B cell (primary cell): ENCODE measurements around the gene HCK. TPM values are rescaled to one million over a fixed set of nuclear protein-coding genes. Genes with fewer than 3 reads are reported as not detected.

Source experiments
- ATAC-seq: fragments of 200-7000 bp; cut with Tn5 transposase; one replicate; pipeline ENCODE4 v1.10.0; 2021; ENCODE audit warnings: low read depth, mild to moderate bottlenecking, moderate number of reproducible peaks, moderate library complexity
- CTCF ChIA-PET: fragments of 350-600 bp; sonication (Branson Sonifier 250); formaldehyde crosslinking; loops from one replicate; lab custom pipeline; 2021; ENCODE audit warnings: antibody characterized with exemption, inconsistent platforms; lab: Charles Lee
- POLR2A ChIA-PET: fragments of 350-600 bp; sonication (Branson Sonifier 250); formaldehyde crosslinking; loops from one replicate; lab custom pipeline; 2021; ENCODE audit warnings: antibody characterized with exemption; lab: Charles Lee
- DNase-seq: peaks from one replicate; pipeline ENCODE4 v3.0.0; 2013
- H2AFZ ChIP-seq: 2 replicates; pipeline ENCODE4 v1.6.1; 2012; ENCODE audit warnings: mild to moderate bottlenecking, low read depth, low read length; ENCODE audit not compliant: insufficient read depth, poor library complexity, severe bottlenecking
- H3K27ac ChIP-seq, 2 donors: 1 replicate in 1 of 2; 2 replicates in 1 of 2; pipeline ENCODE4 v1.5.1; 2012 to 2013; ENCODE audit warnings: low read length in 2 of 2, mild to moderate bottlenecking in 2 of 2, moderate library complexity in 1 of 2
- H3K27me3 ChIP-seq, 4 experiments: fragments of 200-600 bp in 1 of 4; sonication (generic) in 1 of 4; replicated peaks in 1 of 4; 1 replicate in 2 of 4; 2 replicates in 2 of 4; pipeline versions ENCODE4 v1.6.1 to v1.7.0; 2013 to 2016; ENCODE audit warnings: low read length in 3 of 4, mild to moderate bottlenecking in 2 of 4, mixed read lengths in 1 of 4, moderate library complexity in 1 of 4; ENCODE audit not compliant: insufficient read depth in 4 of 4, control insufficient read depth in 3 of 4; ENCODE audit errors: control extremely low read depth in 1 of 4
- H3K36me3 ChIP-seq, 2 experiments: replicated peaks in 1 of 2; 1 replicate in 1 of 2; 2 replicates in 1 of 2; pipeline versions ENCODE4 v1.6.1 to v1.7.1; 2013; ENCODE audit warnings: low read length in 1 of 2; ENCODE audit not compliant: insufficient read depth in 2 of 2, control insufficient read depth in 1 of 2; ENCODE audit errors: control extremely low read depth in 1 of 2, extremely low read depth in 1 of 2
- H3K4me1 ChIP-seq, 2 donors: fragments of 200-600 bp in 1 of 2; sonication (generic) in 1 of 2; 1 replicate in 1 of 2; 2 replicates in 1 of 2; pipeline versions ENCODE4 v1.5.1 to v1.6.1; 2013 to 2017; ENCODE audit warnings: low read length in 2 of 2; ENCODE audit not compliant: control insufficient read depth in 2 of 2, insufficient read depth in 2 of 2
- H3K4me2 ChIP-seq: replicated peaks from 2 replicates; pipeline ENCODE3; 2012; ENCODE audit warnings: mild to moderate bottlenecking, low read depth, low read length; ENCODE audit not compliant: poor library complexity, severe bottlenecking
- H3K4me3 ChIP-seq, 5 experiments: fragments of 200-600 bp in 1 of 5; sonication (generic) in 1 of 5; 1 replicate in 3 of 5; 2 replicates in 2 of 5; pipeline versions ENCODE4 v1.5.1 to v1.7.0; 2011 to 2016; ENCODE audit warnings: low read length in 4 of 5, mild to moderate bottlenecking in 4 of 5, low read depth in 2 of 5, control low read depth in 1 of 5, moderate library complexity in 1 of 5; ENCODE audit not compliant: insufficient read depth in 1 of 5; ENCODE audit errors: control extremely low read depth in 1 of 5, extremely low read depth in 1 of 5
- H3K79me2 ChIP-seq: fragments of 200-600 bp; sonication (generic); one replicate; pipeline ENCODE4 v1.6.0; 2016; ENCODE audit warnings: low read length; ENCODE audit not compliant: control insufficient read depth, insufficient read depth
- H3K9ac ChIP-seq: fragments of 200-600 bp; sonication (generic); 2 replicates; pipeline ENCODE4 v1.6.1; 2017; ENCODE audit warnings: mild to moderate bottlenecking, low read length, moderate library complexity
- H3K9me3 ChIP-seq, 3 donors: one replicate each; pipeline versions ENCODE4 v1.6.1 to v1.7.1; 2013; ENCODE audit warnings: low read length in 2 of 3; ENCODE audit not compliant: control insufficient read depth in 2 of 3, insufficient read depth in 1 of 3; ENCODE audit errors: control extremely low read depth in 1 of 3
- H4K20me1 ChIP-seq: 2 replicates; pipeline ENCODE4 v1.6.0; 2012; ENCODE audit warnings: mild to moderate bottlenecking, low read length; ENCODE audit not compliant: insufficient read depth, control insufficient read depth, poor library complexity, severe bottlenecking
- H3K27ac Mint-ChIP-seq: one replicate; pipeline ENCODE4 v1.8.0; 2021; ENCODE audit warnings: mixed read lengths
- H3K27me3 Mint-ChIP-seq: one replicate; pipeline ENCODE4 v1.8.0; 2021; ENCODE audit warnings: mixed read lengths
- H3K4me1 Mint-ChIP-seq: one replicate; pipeline ENCODE4 v1.8.0; 2021; ENCODE audit warnings: mixed read lengths
- H3K4me3 Mint-ChIP-seq: one replicate; pipeline ENCODE4 v1.8.0; 2021; ENCODE audit warnings: mixed read lengths
- H3K9me3 Mint-ChIP-seq: one replicate; pipeline ENCODE4 v1.8.0; 2022; ENCODE audit warnings: mixed read lengths; ENCODE audit not compliant: insufficient read depth
- CTCF ChIP-seq: fragments of 200-600 bp; IDR thresholded peaks from one replicate; pipeline ENCODE4 v1.8.0; 2022; ENCODE audit warnings: antibody characterized with exemption, mild to moderate bottlenecking
- EZH2 ChIP-seq: IDR thresholded peaks from 2 replicates; pipeline ENCODE4 v1.6.1; 2012; ENCODE audit warnings: borderline replicate concordance, low read depth, mild to moderate bottlenecking, moderate library complexity, low read length; ENCODE audit not compliant: insufficient read depth, poor library complexity, severe bottlenecking
- WGBS: methylation state at CpG from one replicate; pipeline ENCODE4 v1.1.5; 2013; ENCODE audit warnings: missing lambda C conversion rate; ENCODE audit not compliant: insufficient coverage; 5-methylcytosine and 5-hydroxymethylcytosine counted together
- intact Hi-C: fragments of 100-400 bp; cut with micrococcal nuclease; formaldehyde crosslinking; loops from one replicate; pipeline ENCODE4 v1.10.0; 2022
- polyA plus RNA-seq: library from polyadenylated mRNA; depleted of rRNA; stranded (reverse); fragments of >200 nt; gene quantifications from 2 replicates; pipeline ENCODE4 v1.2.3, GENCODE V29; 2012
- total RNA-seq, 2 donors: library from RNA; stranded (reverse); fragments of 120-200 nt in 1 of 2; gene quantifications; 1 replicate in 1 of 2; 2 replicates in 1 of 2; pipeline versions ENCODE4 v1.2.3 to v1.2.4, GENCODE V29; 2013 to 2022

The HCK gene
- total and polyA plus RNA-seq, 2 donors (not counting 1 experiment from before 2014, with no cell fraction given), result 33.3 to 48.6 TPM

GRCh38 chr20:32075534-32075933, 23.5 kb downstream of the HCK start:
- CTCF ChIA-PET, result interaction anchor here (1.2 to 1.5 kb wide), 2 partner anchors 26 to 46 kb away, joined by 3 read pairs; no protein-coding TSS in a partner anchor

GRCh38 chr20:32077190-32077589, 25.1 kb downstream of the HCK start:
- Histone ChIP-seq H3K4me1 (no peaks in the 10 kb centered on the region), H4K20me1 (no peaks in the 10 kb centered on the region), H3K4me3 (no peak overlapping the region), H3K9ac (no peak overlapping the region), H3K4me2 (no peak overlapping the region), H3K36me3 (peaks cover 9 to 52% of the 10 kb centered on the region in 2 experiments), H3K27ac (no peak overlapping the region), H3K9me3 (no peaks in the 10 kb centered on the region), H3K79me2 (no peaks in the 10 kb centered on the region), H2AFZ (no peak overlapping the region), H3K27me3 (no peaks in the 10 kb centered on the region)
- WGBS, result 0% methylated on average over 1 of the region's 4 CpGs
- CTCF ChIA-PET, result no interaction called here
- TF ChIP-seq CTCF (no peak), EZH2 (no peak)
- Mint-ChIP-seq H3K27me3 (no peaks in the 10 kb centered on the region), H3K27ac (no peak overlapping the region), H3K4me3 (no peak overlapping the region), H3K9me3 (no peaks in the 10 kb centered on the region), H3K4me1 (peaks cover 3% of the 10 kb centered on the region)
- DNase-seq, result no peak
- POLR2A ChIA-PET, result no interaction called here
- intact Hi-C loops, result no loop called here
- ATAC-seq, result no peak

More at GRCh38 chr20:32075534-32075933, 23.5 kb downstream of the HCK start:
- Mint-ChIP-seq H3K4me3 (no peak overlapping the region), H3K27me3 (no peaks in the 10 kb centered on the region), H3K9me3 (no peaks in the 10 kb centered on the region), H3K4me1 (peaks cover 8% of the 10 kb centered on the region), H3K27ac (no peak overlapping the region)
- intact Hi-C loops, result no loop called here
- Histone ChIP-seq H3K4me3 (no peak overlapping the region), H3K36me3 (peaks cover 7 to 44% of the 10 kb centered on the region in 2 experiments), H3K4me2 (no peak overlapping the region), H4K20me1 (no peaks in the 10 kb centered on the region), H3K79me2 (peaks cover 5% of the 10 kb centered on the region), H3K9me3 (no peaks in the 10 kb centered on the region), H3K4me1 (peaks cover 2 to 7% of the 10 kb centered on the region in 2 donors), H3K27me3 (no peaks in the 10 kb centered on the region), H3K27ac (no peak overlapping the region), H3K9ac (no peak overlapping the region), H2AFZ (no peak overlapping the region)
- DNase-seq (no peak), ATAC-seq (no peak)
- TF ChIP-seq EZH2 (no peak), CTCF (no peak)
- POLR2A ChIA-PET, result no interaction called here
- WGBS, result 100% methylated on average over 1 of the region's 1 CpG
